Endothelial cell of umbilical vein (primary cell): ENCODE results near the gene ARPC2. TPM values are rescaled to one million over a fixed set of nuclear protein-coding genes. Genes with fewer than 3 reads are reported as not detected.
"Not testable (repeated sequence)": the region's sequence is repeated elsewhere in the genome, so short reads cannot be mapped to it uniquely, and the experiment has no call there.

Experiments
- BruUV-seq: library from RNA; stranded (reverse); fragments of 400-500 nt; replicated peaks from 2 replicates; lab custom pipeline; 2021; lab: Mats Ljungman, UMichigan
- CTCF ChIA-PET: fragments of 300-600, 350-600 bp; sonication (Branson Sonifier 250); formaldehyde crosslinking; loops from one replicate; lab custom pipeline; 2021; ENCODE audit warnings: antibody characterized with exemption, inconsistent platforms; lab: Charles Lee
- POLR2A ChIA-PET: fragments of 300-600, 350-600 bp; sonication (Branson Sonifier 250); formaldehyde crosslinking; loops from one replicate; lab custom pipeline; 2021; ENCODE audit warnings: antibody characterized with exemption, inconsistent platforms; lab: Charles Lee
- DNase-seq: peaks from one replicate; pipeline ENCODE4 v3.0.0-alpha.2; 2011; ENCODE audit warnings: low read depth, low spot score
- FAIRE-seq: peaks from 2 replicates; lab custom pipeline; 2011; peaks lifted over from hg19 to GRCh38; lab: Jason Lieb, UNC
- H2AFZ ChIP-seq: 2 replicates; pipeline ENCODE4 v1.6.0; 2012; ENCODE audit warnings: low read depth, low read length, control low read depth, inconsistent platforms
- H3K27ac ChIP-seq: 2 replicates; pipeline ENCODE4 v1.5.1; 2011; ENCODE audit warnings: low read depth, mild to moderate bottlenecking, control low read depth, low read length, moderate library complexity; ENCODE audit not compliant: insufficient read depth
- H3K27me3 ChIP-seq, 2 experiments: 2 replicates each; pipeline versions ENCODE4 v1.6.0 to v1.6.1; 2011; ENCODE audit warnings: low read length in 2 of 2, mixed read lengths in 1 of 2; ENCODE audit not compliant: control insufficient read depth in 2 of 2, insufficient read depth in 2 of 2
- H3K36me3 ChIP-seq, 2 experiments: 2 replicates in 1 of 2; 3 replicates in 1 of 2; pipeline ENCODE4 v1.5.1; 2011; ENCODE audit warnings: low read length in 2 of 2, mild to moderate bottlenecking in 1 of 2, moderate library complexity in 1 of 2; ENCODE audit not compliant: control insufficient read depth in 2 of 2, insufficient read depth in 2 of 2; ENCODE audit errors: extremely low read depth in 1 of 2
- H3K4me1 ChIP-seq: 3 replicates; pipeline ENCODE4 v1.5.1; 2011; ENCODE audit warnings: mild to moderate bottlenecking, low read length; ENCODE audit not compliant: control insufficient read depth, insufficient read depth; ENCODE audit errors: extremely low read depth
- H3K4me2 ChIP-seq: 2 replicates; pipeline ENCODE4 v1.6.1; 2011; ENCODE audit warnings: low read length, control low read depth, mixed read lengths; ENCODE audit not compliant: insufficient read depth
- H3K4me3 ChIP-seq, 3 experiments: fragments of 200-600 bp in 1 of 3; sonication (generic), shearing (Covaris generic) in 1 of 3; replicated peaks in 1 of 3; 2 replicates each; pipeline ENCODE4 v1.5.1; 2011 to 2016; ENCODE audit warnings: control low read depth in 3 of 3, low read length in 3 of 3, mild to moderate bottlenecking in 2 of 3, inconsistent platforms in 1 of 3, low read depth in 1 of 3, moderate library complexity in 1 of 3; ENCODE audit not compliant: insufficient read depth in 1 of 3
- H3K79me2 ChIP-seq: 2 replicates; pipeline ENCODE4 v1.6.0; 2012; ENCODE audit warnings: low read length, inconsistent platforms; ENCODE audit not compliant: control insufficient read depth, insufficient read depth
- H3K9ac ChIP-seq: replicated peaks from 2 replicates; pipeline ENCODE3; 2011; ENCODE audit warnings: low read length, control low read depth; ENCODE audit not compliant: insufficient read depth; ENCODE audit errors: extremely low read depth
- H3K9me1 ChIP-seq: replicated peaks from 3 replicates; pipeline ENCODE4 v1.6.0; 2011; ENCODE audit warnings: mild to moderate bottlenecking, low read length; ENCODE audit not compliant: control insufficient read depth, insufficient read depth; ENCODE audit errors: extremely low read depth
- H3K9me3 ChIP-seq: replicated peaks from 2 replicates; pipeline ENCODE4 v1.5.1; 2012; ENCODE audit warnings: low read length, inconsistent platforms; ENCODE audit not compliant: control insufficient read depth, insufficient read depth
- H4K20me1 ChIP-seq: replicated peaks from 2 replicates; pipeline ENCODE3; 2011; ENCODE audit warnings: mild to moderate bottlenecking, low read length; ENCODE audit not compliant: control insufficient read depth, insufficient read depth; ENCODE audit errors: extremely low read depth
- EZH2 ChIP-seq: IDR thresholded peaks from 2 replicates; pipeline ENCODE4 v1.6.1; 2012; ENCODE audit warnings: borderline replicate concordance, low read depth, mild to moderate bottlenecking, moderate library complexity, low read length, inconsistent platforms; ENCODE audit not compliant: severe bottlenecking
- FOS ChIP-seq: IDR thresholded peaks from 2 replicates; pipeline ENCODE4 v1.6.1; 2011; ENCODE audit warnings: mild to moderate bottlenecking, low read length, moderate library complexity, borderline replicate concordance; ENCODE audit not compliant: insufficient read depth
- GATA2 ChIP-seq: IDR thresholded peaks from 2 replicates; pipeline ENCODE4 v1.7.0; 2011; ENCODE audit warnings: low read depth, mild to moderate bottlenecking, moderate library complexity, mixed read lengths, low read length; ENCODE audit not compliant: insufficient read length, insufficient read depth
- JUN ChIP-seq: IDR thresholded peaks from 2 replicates; pipeline ENCODE4 v1.6.1; 2011; ENCODE audit warnings: borderline replicate concordance, low read depth; ENCODE audit not compliant: insufficient read length, insufficient read depth
- MYC ChIP-seq: IDR thresholded peaks from one replicate; pipeline ENCODE4 v1.6.1; 2011; ENCODE audit warnings: mild to moderate bottlenecking, low read depth, low read length
- POLR2A ChIP-seq: IDR thresholded peaks from 2 replicates; pipeline ENCODE4 v1.6.1; 2012; ENCODE audit warnings: low read depth, mild to moderate bottlenecking, control low read depth, low read length
- POLR2AphosphoS5 ChIP-seq: IDR thresholded peaks from 2 replicates; pipeline ENCODE4 v1.6.1; 2012; ENCODE audit warnings: low read depth, mild to moderate bottlenecking, control low read depth, low read length, moderate library complexity; ENCODE audit not compliant: insufficient read depth
- dilution Hi-C: fragments of 300-500 bp; cut with MboI; formaldehyde crosslinking; loops from one replicate; pipeline ENCODE4 v1.15.0; 2019; ENCODE audit warnings: low sequenced_read_pairs; ENCODE audit not compliant: extremely low pct_ligation_motif_present
- intact Hi-C: fragments of 100-400 bp; cut with micrococcal nuclease; formaldehyde crosslinking; loops from one replicate; pipeline ENCODE4 v1.10.0; 2022
- polyA plus RNA-seq, 4 experiments: library from polyadenylated mRNA; depleted of rRNA in 3 of 4; stranded (reverse) in 3 of 4; unstranded in 1 of 4; fragments of >200 nt; gene quantifications; 2 replicates each; pipeline versions ENCODE4 v1.2.1 to v1.2.3, GENCODE V29; 2011 to 2012; ENCODE audit warnings: missing spikeins in 1 of 4
- total RNA-seq: library from RNA; stranded (reverse); gene quantifications from 2 replicates; pipeline ENCODE4 v1.2.3, GENCODE V29; 2021
- TF ChIP-seq, protein P1 (sequence below), 2 donors: IDR thresholded peaks; 1 replicate in 1 of 2; 2 replicates in 1 of 2; pipeline ENCODE4 v1.5.1; 2011; ENCODE audit warnings: low read length in 2 of 2, mild to moderate bottlenecking in 2 of 2, moderate library complexity in 2 of 2, control low read depth in 1 of 2, inconsistent platforms in 1 of 2, low read depth in 1 of 2; ENCODE audit not compliant: insufficient read depth in 1 of 2; ENCODE audit errors: extremely low read depth in 1 of 2
- TF ChIP-seq, protein P2 (sequence below): IDR thresholded peaks from 2 replicates; pipeline ENCODE4 v1.6.1; 2011; ENCODE audit not compliant: insufficient read depth, insufficient read length

The ARPC2 gene
- total and polyA plus RNA-seq, 2 donors (not counting 3 experiments of a cell fraction or from before 2014, with no cell fraction given) = 417 to 455 TPM

DNA sequence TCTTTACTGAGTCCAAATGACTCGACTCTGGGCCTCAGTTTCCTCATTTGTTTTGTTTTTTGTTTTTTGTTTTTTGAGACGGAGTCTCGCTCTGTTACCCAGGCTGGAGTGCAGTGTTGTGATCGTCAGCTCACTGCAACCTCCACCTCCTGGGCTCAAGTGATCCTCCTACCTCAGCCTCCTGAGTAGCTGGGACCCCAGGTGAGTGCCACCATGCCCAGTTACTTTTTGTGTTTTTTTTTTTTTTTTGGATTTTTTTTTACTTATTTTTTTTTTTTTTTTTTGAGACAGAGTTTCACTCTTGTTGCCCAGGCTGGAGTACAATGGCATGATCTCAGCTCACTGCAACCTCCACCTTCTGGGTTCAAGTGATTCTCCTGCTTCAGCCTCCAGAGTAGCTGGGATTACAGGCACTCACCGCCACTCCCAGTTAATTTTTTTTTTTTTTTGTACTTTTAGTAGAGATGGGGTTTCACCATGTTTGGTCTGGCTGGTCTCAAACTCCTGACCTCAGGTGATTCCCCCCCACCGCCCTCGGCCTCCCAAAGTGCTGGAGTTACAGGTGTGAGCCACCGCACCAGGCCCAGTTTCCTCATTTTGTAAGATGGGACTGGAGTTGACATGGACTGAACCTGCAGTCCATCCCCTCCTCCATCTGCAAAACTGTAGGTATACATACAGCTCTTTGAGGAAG lies 56.4 kb downstream of the ARPC2 start:
- H3K79me2 ChIP-seq = not testable (repeated sequence)

DNA sequence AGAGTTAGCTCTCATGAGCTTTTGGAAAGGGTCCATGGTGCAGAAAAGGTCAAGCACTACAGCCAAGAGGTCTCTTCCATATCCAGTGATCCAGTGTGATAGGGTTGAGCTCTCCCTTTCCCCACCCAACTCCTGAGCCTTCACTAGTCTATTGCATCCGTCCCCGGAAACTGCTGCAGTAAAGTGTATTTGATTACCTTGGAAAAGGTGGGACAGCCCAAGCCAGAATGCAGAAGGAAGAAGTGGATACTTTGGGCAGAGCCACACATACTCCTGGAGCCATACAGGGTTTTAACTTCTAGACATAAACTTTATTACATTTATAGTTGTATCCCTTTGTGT lies 56.9 kb downstream of the ARPC2 start:
- DNase-seq (no peak), FAIRE-seq (no peak)
- H3K9ac ChIP-seq = no peak overlapping the region
- ChIA-PET CTCF (interaction anchor here (0.6 to 7.0 kb wide), 10 partner anchors 12 to 133 kb away, joined by 3 to 99 read pairs (median 14); partner anchors contain the start of genes CATIP and TMBIM1), POLR2A (interaction anchor here (1.5 to 2.1 kb wide), 2 partner anchors 9 to 13 kb away, joined by 6 to 9 read pairs; no protein-coding TSS in a partner anchor)
- peaks cover 19% of the 10 kb centered on the region for H3K4me1 ChIP-seq
- dilution Hi-C loops = no loop called here
- no peak overlapping the region for H3K27ac ChIP-seq
- H4K20me1 ChIP-seq = no peaks in the 10 kb centered on the region
- H3K4me3 ChIP-seq = no peak overlapping the region
- H3K79me2 ChIP-seq = peaks cover 7% of the 10 kb centered on the region
- no peaks in the 10 kb centered on the region for H3K9me3 ChIP-seq
- peaks cover 19 to 52% of the 10 kb centered on the region in 2 experiments for H3K36me3 ChIP-seq
- H2AFZ ChIP-seq = no peak overlapping the region
- no peaks in the 10 kb centered on the region for H3K27me3 ChIP-seq
- intact Hi-C loops = loop anchor here (5.0 kb wide), 1 partner anchor 373 kb away; no protein-coding TSS in a partner anchor
- no peak overlapping the region for H3K4me2 ChIP-seq
- no peaks in the 10 kb centered on the region for H3K9me1 ChIP-seq
- TF ChIP-seq POLR2AphosphoS5 = no peak
- TF ChIP-seq GATA2 = no peak
- TF ChIP-seq FOS = no peak
- no peak for TF ChIP-seq JUN
- TF ChIP-seq, protein P1, sequence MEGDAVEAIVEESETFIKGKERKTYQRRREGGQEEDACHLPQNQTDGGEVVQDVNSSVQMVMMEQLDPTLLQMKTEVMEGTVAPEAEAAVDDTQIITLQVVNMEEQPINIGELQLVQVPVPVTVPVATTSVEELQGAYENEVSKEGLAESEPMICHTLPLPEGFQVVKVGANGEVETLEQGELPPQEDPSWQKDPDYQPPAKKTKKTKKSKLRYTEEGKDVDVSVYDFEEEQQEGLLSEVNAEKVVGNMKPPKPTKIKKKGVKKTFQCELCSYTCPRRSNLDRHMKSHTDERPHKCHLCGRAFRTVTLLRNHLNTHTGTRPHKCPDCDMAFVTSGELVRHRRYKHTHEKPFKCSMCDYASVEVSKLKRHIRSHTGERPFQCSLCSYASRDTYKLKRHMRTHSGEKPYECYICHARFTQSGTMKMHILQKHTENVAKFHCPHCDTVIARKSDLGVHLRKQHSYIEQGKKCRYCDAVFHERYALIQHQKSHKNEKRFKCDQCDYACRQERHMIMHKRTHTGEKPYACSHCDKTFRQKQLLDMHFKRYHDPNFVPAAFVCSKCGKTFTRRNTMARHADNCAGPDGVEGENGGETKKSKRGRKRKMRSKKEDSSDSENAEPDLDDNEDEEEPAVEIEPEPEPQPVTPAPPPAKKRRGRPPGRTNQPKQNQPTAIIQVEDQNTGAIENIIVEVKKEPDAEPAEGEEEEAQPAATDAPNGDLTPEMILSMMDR (IDR thresholded peaks at IDR 0.05; ENCODE audit: extremely low read depth in 1 of 2, insufficient read depth in 1 of 2, low read depth in 1 of 2, low read length in 2 of 2) = no peak
- no peak for TF ChIP-seq EZH2
- TF ChIP-seq, protein P2, sequence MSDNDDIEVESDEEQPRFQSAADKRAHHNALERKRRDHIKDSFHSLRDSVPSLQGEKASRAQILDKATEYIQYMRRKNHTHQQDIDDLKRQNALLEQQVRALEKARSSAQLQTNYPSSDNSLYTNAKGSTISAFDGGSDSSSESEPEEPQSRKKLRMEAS = no peak
- TF ChIP-seq MYC = no peak
- no peak for TF ChIP-seq POLR2A
- BruUV-seq = no TSS peak

More for the DNA sequence above, 56.4 kb downstream of the ARPC2 start:
- H2AFZ ChIP-seq, H3K4me3 ChIP-seq, dilution Hi-C loops, H3K4me2 ChIP-seq, H3K9me3 ChIP-seq, BruUV-seq, H3K9me1 ChIP-seq, H3K27me3 ChIP-seq, DNase-seq, H4K20me1 ChIP-seq, H3K9ac ChIP-seq, H3K27ac ChIP-seq, FAIRE-seq: not testable (repeated sequence)
- Histone ChIP-seq H3K36me3 (peaks cover 19 to 47% of the 10 kb centered on the region in 2 experiments), H3K4me1 (peaks cover 19% of the 10 kb centered on the region)
- ChIA-PET CTCF (interaction anchor here (0.5 to 7.0 kb wide), 16 partner anchors 9 to 193 kb away, joined by 3 to 99 read pairs (median 6); partner anchors contain the start of genes CATIP and TMBIM1), POLR2A (interaction anchor here (1.5 to 2.1 kb wide), 2 partner anchors 10 to 13 kb away, joined by 6 to 9 read pairs; no protein-coding TSS in a partner anchor)
- intact Hi-C loops = loop anchor here (5.0 kb wide), 1 partner anchor 374 kb away; no protein-coding TSS in a partner anchor
